GM18951 (cell line): ENCODE data around the gene FBXO4.

Source experiments
- POLR2A ChIP-seq: IDR thresholded peaks from 4 replicates; pipeline ENCODE4 v1.6.1; 2011; ENCODE audit warnings: mild to moderate bottlenecking; ENCODE audit not compliant: insufficient read length, insufficient read depth; ENCODE audit errors: extremely low read depth
- in situ Hi-C: fragments of 300-500 bp; cut with MboI; formaldehyde crosslinking; loops from one replicate; pipeline ENCODE4 v1.12.0; 2022; ENCODE audit warnings: low sequenced_read_pairs, mixed read lengths, inconsistent platforms; ENCODE audit not compliant: unreplicated experiment

FBXO4 gene

GRCh38 chr5:41951224-41951623 is 26.1 kb downstream of the FBXO4 start:
- no peak for TF ChIP-seq POLR2A
- in situ Hi-C loops: no loop called here

GRCh38 chr5:41954286-41954685 is 29.2 kb downstream of the FBXO4 start:
- in situ Hi-C loops: no loop called here

GRCh38 chr5:41955432-41956024 is 30.4 kb downstream of the FBXO4 start:
- TF ChIP-seq POLR2A: no peak
- in situ Hi-C loops: no loop called here

More at GRCh38 chr5:41954286-41954685, 29.2 kb downstream of the FBXO4 start:
- TF ChIP-seq POLR2A: no peak

- TF ChIP-seq POLR2A: no peak
- in situ Hi-C loops: no loop called here
Observed at GRCh38 chr5:41956943-41957342, 31.9 kb downstream of the FBXO4 start.

GRCh38 chr5:41960481-41960880 is 35.4 kb downstream of the FBXO4 start:
- no peak for TF ChIP-seq POLR2A
- in situ Hi-C loops: no loop called here

- in situ Hi-C loops: no loop called here
- no peak for TF ChIP-seq POLR2A
Observed at GRCh38 chr5:41961736-41962135, 36.7 kb downstream of the FBXO4 start.

GRCh38 chr5:41962491-41962890 is 37.4 kb downstream of the FBXO4 start:
- no peak for TF ChIP-seq POLR2A
- in situ Hi-C loops: no loop called here

GRCh38 chr5:41966401-41967105 is 41.5 kb downstream of the FBXO4 start:
- in situ Hi-C loops: no loop called here
- TF ChIP-seq POLR2A: no peak

- in situ Hi-C loops: no loop called here
- TF ChIP-seq POLR2A: no peak
Observed at GRCh38 chr5:41967401-41967800, 42.3 kb downstream of the FBXO4 start.

GRCh38 chr5:41968153-41968723 is 43.2 kb downstream of the FBXO4 start:
- TF ChIP-seq POLR2A: no peak
- in situ Hi-C loops: no loop called here

GRCh38 chr5:41973087-41973486 is 48.0 kb downstream of the FBXO4 start:
- no peak for TF ChIP-seq POLR2A
- in situ Hi-C loops: no loop called here

- TF ChIP-seq POLR2A: no peak
- in situ Hi-C loops: no loop called here
Observed at GRCh38 chr5:41973887-41974286, 48.8 kb downstream of the FBXO4 start.

GRCh38 chr5:41978676-41979075 is 53.6 kb downstream of the FBXO4 start:
- TF ChIP-seq POLR2A: no peak
- in situ Hi-C loops: no loop called here

GRCh38 chr5:41980396-41980795 is 55.3 kb downstream of the FBXO4 start:
- in situ Hi-C loops: no loop called here
- no peak for TF ChIP-seq POLR2A
